IPS-18c (cell line): Measurements from ENCODE around the gene EOMES.

Experiments used
- H3K4me3 ChIP-seq: 2 replicates; pipeline ENCODE4 v1.7.0; 2013; ENCODE audit warnings: low read depth, mild to moderate bottlenecking, low read length, moderate library complexity; ENCODE audit not compliant: insufficient read depth
- H3K9me3 ChIP-seq: one replicate; pipeline ENCODE4 v1.6.1; 2013; ENCODE audit warnings: mild to moderate bottlenecking, low read length, moderate library complexity; ENCODE audit not compliant: control insufficient read depth, insufficient read depth

The EOMES gene

DNA sequence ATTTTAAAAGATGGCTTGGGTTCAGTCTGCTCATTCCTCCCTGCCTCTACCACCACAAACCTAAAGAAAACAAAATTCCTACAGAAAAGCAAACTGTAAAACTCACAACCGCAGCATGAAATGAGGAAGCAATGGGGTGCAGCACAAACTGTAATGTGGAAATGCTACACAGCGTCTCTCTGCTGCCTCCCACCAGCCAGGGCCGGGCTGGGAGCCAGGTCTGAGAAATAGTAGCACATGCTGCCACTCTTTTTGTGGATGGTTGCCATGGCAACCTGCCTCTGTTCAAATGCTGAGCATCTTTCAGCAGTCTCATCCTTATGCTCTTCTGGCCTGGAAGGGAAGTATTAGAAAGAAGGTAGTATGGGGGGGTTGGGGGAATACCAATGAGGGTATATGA lies 55.4 kb downstream of the EOMES start:
- Histone ChIP-seq H3K4me3 (no peak overlapping the region), H3K9me3 (no peaks in the 10 kb centered on the region)

DNA sequence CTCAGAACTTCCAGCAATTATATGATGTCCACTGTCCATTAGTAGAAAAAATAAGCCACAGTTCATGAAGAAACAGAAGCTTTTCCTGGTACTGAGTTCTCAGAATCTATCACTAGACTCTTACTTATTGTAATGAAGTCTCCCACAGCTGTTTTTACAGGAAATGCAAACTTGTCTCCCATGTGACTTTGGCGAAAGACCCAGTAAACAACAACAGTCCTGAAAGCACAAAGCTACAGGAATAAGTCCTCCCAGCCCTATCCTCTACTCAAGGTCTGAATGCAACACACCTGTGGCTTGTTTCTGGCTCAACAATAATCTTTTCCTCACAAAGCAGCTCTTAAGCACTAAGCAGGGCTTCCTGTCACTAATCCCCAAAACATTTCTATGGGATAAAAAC lies 55.9 kb downstream of the EOMES start:
- Histone ChIP-seq H3K4me3 (no peak overlapping the region), H3K9me3 (no peaks in the 10 kb centered on the region)
